DMS153 treated with DMSO at 0.1 percent for 48 hours (cell line): ENCODE measurements around the gene ILF2.
"Not testable (repeated sequence)": the region's sequence is repeated elsewhere in the genome, so short reads cannot be mapped to it uniquely, and the experiment has no call there.

Experiments used
- DNase-seq: peaks from one replicate; lab custom pipeline; 2025; ENCODE audit not compliant: unreplicated experiment; lab: John Stamatoyannopoulos, UW

ILF2 gene

DNA sequence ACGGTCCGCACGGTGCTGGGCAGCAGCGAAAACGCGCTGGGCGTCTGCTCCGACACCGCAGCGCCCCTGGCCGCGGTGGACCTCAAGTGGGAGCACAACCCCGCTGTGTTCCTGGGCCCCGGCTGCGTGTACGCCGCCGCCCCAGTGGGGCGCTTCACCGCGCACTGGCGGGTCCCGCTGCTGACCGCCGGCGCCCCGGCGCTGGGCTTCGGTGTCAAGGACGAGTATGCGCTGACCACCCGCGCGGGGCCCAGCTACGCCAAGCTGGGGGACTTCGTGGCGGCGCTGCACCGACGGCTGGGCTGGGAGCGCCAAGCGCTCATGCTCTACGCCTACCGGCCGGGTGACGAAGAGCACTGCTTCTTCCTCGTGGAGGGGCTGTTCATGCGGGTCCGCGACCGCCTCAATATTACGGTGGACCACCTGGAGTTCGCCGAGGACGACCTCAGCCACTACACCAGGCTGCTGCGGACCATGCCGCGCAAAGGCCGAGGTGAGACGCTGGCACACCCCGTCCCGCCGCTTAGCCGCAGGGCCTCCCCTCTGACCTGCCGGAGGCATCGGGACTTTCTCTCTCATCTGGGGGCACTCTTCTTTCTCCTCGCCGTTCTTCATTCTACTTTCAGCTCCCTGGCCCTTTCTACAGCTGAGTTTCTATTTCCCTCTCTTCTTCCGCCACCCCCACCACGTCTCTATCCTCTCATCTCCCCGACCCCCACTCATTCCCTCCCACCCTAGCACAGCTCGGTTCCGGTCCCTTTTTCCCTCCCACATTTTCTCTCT, 8.7 kb upstream of the ILF2 start:
- no peak for DNase-seq

DNA sequence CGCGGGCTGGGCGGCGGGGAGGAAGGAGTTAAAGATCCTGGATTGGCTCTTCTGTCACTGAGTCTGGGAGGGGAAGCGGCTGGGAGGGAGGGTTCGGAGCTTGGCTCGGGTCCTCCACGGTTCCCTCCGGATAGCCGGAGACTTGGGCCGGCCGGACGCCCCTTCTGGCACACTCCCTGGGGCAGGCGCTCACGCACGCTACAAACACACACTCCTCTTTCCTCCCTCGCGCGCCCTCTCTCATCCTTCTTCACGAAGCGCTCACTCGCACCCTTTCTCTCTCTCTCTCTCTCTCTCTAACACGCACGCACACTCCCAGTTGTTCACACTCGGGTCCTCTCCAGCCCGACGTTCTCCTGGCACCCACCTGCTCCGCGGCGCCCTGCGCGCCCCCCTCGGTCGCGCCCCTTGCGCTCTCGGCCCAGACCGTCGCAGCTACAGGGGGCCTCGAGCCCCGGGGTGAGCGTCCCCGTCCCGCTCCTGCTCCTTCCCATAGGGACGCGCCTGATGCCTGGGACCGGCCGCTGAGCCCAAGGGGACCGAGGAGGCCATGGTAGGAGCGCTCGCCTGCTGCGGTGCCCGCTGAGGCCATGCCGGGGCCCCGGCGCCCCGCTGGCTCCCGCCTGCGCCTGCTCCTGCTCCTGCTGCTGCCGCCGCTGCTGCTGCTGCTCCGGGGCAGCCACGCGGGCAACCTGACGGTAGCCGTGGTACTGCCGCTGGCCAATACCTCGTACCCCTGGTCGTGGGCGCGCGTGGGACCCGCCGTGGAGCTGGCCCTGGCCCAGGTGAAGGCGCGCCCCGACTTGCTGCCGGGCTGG, 7.9 kb upstream of the ILF2 start, which contains the start of gene NPR1:
Gene NPR1 (plus strand): TSS at position 170 of the 818 bp plus-strand sequence. CDS start 421 bp downstream, at position 591.
- DNase-seq: peak; percentile 10

DNA sequence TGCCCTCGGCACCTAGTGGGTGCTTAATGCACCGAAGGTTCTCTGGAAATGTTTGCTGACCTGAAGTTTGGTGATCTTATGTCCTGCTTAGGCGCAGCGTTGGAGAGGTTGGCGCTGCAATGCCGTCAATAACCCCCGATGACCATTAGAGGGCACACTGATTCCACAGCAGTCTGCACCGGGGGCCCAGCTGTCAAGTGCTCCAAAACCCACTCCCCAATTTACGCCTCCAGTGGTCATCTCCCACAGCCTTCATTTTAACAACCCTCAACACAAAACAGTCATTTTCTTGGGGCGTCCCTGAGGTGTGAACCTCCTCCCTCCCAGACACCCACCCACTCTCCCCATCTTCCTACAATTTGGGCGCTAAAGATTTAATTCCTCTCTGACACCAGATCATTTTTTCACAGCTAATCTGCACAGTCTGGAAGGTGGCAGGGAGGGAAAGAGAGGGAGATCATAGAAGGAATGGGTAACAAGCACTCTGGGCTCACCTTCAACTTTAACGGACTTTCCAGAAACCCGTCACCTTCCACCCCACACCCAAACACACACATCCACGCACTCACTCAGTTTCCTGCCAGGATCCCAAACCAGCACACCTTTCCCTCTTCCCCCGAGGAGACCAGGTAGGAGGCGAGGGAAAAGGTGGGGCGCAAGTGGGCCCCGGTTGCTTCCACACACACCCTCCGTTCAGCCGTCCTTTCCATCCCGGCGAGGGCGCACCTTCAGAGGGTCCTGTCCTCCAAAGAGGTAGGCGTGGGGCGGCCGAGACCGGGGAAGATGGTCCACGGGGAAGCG, 7.1 kb upstream of the ILF2 start:
- peak; percentile 25 for DNase-seq

DNA sequence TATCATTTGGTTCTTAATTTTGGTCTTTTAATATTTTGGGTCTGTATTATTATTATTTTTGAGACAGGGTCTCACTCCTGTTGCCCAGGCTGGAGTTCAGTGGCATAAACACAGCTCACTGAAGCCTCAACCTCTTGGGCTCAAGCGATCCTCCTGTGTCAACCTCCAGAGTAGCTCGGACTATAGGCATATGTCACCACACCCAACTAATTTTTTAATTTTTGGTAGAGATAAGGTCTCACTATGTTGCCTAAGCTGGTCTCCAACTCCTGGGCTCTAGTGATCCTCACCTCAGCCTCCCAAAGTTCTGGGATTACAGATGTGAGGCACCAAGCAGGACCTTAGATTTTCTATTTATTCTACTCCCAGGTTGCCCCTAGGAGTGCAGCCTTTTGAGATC, 2.7 kb upstream of the ILF2 start:
- DNase-seq: no peak

- DNase-seq: peak; percentile 89
These were observed 998 bp upstream of the ILF2 start for GRCh38 chr1:153671628-153672353.

GRCh38 chr1:153670257-153670858, 435 bp downstream of the ILF2 start:
- no peak for DNase-seq

GRCh38 chr1:153669606-153670005, 1.2 kb downstream of the ILF2 start:
- DNase-seq: no peak

DNA sequence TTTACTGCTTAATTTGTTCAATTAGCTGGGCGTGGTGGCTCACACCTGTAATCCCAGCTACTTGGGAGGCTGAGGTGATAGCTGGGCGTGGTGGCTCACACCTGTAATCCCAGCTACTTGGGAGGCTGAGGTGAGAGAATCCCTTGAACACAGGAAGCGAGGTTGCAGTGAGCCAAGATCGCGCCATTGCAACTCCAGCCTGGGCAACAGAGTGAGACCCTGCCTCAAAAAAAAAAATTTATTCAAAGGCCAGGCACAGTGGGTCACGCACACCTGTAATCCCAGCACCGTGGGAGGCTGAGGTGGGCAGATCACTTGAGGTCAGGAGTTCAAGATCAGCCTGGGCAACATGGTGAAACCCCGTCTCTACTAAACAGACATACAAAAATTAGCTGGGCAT, 2.1 kb downstream of the ILF2 start:
- DNase-seq: not testable (repeated sequence)

GRCh38 chr1:153667439-153667838, 3.4 kb downstream of the ILF2 start:
- DNase-seq: no peak

GRCh38 chr1:153663211-153663610, 7.6 kb downstream of the ILF2 start:
- no peak for DNase-seq

DNA sequence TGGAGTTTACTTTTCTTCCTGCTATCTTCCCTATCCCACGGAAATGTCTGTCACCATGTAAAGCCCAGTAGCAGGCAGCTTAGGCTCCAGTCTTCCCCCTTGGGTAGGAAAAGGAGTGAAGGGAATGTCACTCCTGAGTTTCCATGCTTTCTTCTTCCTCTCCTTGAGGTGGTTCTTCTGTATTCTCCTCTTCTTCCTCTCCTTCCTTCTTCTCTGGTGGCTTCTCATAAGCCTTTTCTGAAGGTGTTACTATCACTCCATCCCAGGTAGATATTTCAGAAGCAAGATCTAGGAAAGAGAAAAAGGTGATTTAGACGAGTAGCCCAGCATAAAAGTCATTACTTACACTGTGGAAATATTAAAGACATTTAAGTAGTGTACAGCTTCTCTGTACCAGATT, 8.5 kb downstream of the ILF2 start:
- DNase-seq: no peak

DNA sequence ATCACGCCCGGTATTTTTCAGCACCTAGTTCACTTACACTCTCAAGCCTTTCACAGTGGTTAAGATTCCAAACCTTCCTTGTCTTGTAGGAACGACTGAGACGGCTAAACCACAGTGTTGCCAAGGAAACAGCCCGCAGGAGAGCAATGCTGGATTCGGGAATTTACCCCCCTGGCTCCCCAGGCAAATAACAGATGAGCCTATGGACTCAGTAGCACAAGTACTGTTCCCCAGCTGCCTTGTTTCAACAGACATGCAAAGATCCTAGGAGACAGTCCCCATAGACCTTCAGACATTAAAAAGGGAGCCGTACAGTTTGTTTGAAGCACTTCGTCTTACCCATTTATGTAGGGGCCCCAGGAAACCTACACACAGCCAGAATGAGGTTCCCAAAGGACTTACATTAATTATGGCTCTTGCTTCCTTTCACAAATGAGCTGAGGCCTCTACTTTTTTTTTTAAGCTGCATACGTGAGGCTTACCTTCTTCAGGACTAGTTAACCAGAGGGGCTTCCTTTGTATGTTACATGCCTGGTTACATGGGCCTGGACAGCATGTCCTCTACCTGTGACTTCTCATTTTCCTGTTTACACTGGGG, 9.6 kb downstream of the ILF2 start:
- no peak for DNase-seq

DNA sequence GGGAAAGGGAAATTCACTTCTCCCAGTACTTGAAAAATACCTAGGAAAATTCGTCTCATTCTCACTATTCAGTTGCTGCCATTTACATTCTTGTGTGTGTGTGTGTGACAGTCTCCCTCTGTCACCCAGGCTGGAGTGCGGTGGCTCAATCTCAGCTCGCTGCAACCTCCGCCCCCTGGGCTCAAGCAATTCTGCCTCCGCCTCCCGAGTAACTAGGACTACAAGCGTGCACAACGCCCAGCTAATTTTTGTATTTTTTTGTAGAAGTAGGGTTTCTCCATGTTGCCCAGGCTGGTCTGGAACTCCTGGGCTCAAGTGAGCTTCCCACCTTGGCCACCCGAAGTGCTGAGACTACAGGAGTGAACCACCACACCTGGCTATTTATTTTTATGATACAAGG, 11.1 kb downstream of the ILF2 start:
- DNase-seq: no peak

DNA sequence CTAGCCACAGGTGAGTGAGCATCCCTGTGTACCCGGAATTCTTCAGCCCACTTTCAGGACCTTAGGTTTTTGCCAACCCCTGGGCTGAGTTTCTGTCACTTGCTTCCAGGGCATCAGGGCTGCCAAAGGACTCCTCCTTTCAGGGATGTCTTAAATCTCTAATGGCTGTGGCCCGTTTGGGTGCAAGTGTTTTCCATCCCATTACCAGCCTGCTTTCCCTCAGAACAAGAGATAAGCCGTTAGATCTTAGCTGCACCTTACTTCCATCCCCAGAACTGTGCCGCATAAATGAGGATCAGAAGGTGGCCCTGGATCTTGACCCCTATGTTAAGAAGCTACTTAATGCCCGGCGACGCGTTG, 11.6 kb downstream of the ILF2 start:
- no peak for DNase-seq

GRCh38 chr1:153658400-153659174, 12.2 kb downstream of the ILF2 start, which contains the start of gene SNAPIN:
SNAPIN (plus strand) TSS chr1:153658703; CDS start chr1:153658744, 41 bp downstream.
- DNase-seq: peak; percentile 95

DNA sequence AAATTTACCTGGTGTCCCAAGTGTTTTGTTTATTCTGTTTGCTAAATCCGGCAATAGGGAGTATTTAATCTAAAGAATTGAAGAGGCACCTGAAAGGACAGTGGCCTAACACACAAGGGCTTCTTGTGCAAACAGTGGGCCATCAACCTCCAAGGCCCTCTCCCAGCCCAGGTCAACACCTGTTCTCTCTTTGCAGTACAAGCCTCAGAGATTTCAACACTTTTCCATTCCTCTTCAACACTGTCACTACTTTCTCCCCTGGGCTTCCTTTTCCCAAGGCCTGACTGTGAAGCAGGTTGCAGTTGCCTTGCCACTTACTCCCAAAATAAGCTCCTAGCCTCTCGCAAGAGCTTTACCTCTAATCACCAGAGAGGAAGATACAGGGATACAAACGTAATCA, 15.5 kb downstream of the ILF2 start:
- no peak for DNase-seq

DNA sequence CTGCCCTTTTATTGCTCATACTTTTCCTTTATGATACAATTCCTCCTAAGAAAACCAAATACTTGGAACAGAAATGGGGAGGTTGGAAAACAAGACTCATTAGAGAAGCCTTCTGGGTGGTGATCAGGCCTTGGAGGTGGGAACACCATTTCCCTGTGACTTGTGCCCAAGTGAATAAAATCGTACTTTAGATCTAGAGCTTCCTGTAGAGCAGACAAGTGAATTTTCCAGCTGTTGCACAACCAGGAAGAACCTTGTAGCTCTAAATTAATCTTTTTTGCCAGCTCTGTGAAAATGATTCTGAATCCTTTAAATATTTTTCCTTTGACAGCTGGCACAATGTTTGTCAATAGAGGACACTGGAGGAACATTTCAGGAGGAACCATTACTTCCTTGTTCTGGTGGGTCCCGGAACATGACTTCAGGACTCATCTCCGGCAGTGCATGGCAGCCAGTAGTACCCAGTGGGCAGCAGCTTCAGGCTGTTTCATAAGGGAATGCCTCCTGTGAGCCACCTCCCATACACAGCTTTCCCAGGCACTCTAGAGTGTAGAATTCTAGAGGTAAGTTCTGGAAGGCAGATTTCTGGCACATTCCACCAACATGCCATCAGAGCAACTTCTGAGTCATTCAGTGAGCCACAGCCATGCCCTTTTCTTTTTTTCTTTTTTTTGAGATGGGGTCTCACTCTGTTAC, 17.8 kb downstream of the ILF2 start:
- DNase-seq: no peak

DNA sequence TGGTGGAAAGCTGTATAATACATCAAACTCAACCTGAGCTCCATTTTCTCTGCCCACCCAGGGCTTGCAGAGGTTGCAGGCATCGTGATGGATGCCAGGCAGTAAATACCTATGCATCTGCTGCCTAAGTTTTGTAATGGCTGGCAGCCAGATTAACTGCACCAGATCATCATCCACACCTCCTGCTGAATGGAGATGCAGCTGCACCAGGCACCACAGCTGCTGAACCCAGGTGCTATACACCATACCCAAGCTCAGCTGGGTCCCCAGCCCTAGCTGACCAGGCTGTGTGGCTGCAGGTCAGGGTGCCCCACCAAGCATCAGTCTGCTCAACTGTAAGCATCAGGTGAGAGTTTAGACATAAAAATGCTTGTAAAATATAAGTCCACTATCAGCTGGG, 19.0 kb downstream of the ILF2 start:
- no peak for DNase-seq

- no peak for DNase-seq
These were observed 20.9 kb downstream of the ILF2 start for GRCh38 chr1:153649863-153650235.
